H9 (cell line): Measurements from ENCODE around the gene ATL1. TPM values are rescaled to one million over a fixed set of nuclear protein-coding genes. Genes with fewer than 3 reads are reported as not detected.

Experiments used
- DNase-seq: peaks from one replicate; pipeline ENCODE4 v3.0.0-alpha.2; 2017
- H2AFZ ChIP-seq: one replicate; pipeline ENCODE4 v1.6.1; 2013; ENCODE audit warnings: mild to moderate bottlenecking, low read length, control low read depth, moderate library complexity
- H2AK5ac ChIP-seq: 2 replicates; pipeline ENCODE4 v1.6.1; 2013; ENCODE audit warnings: low read length, control low read depth, mixed read lengths; ENCODE audit not compliant: insufficient read length
- H2BK120ac ChIP-seq: one replicate; pipeline ENCODE4 v1.6.1; 2013; ENCODE audit warnings: low read depth, mild to moderate bottlenecking, low read length, control low read depth, inconsistent platforms; ENCODE audit not compliant: poor library complexity, severe bottlenecking
- H2BK12ac ChIP-seq: 2 replicates; pipeline ENCODE4 v1.6.1; 2013; ENCODE audit warnings: low read length, control low read depth, mixed read lengths, low read depth; ENCODE audit not compliant: insufficient read length
- H2BK15ac ChIP-seq: 2 replicates; pipeline ENCODE4 v1.6.1; 2013; ENCODE audit warnings: low read depth, low read length, control low read depth
- H2BK20ac ChIP-seq: one replicate; pipeline ENCODE4 v1.6.1; 2013; ENCODE audit warnings: low read depth, mild to moderate bottlenecking, low read length, control low read depth, inconsistent platforms; ENCODE audit not compliant: poor library complexity, severe bottlenecking
- H2BK5ac ChIP-seq: 2 replicates; pipeline ENCODE4 v1.6.1; 2013; ENCODE audit warnings: low read length, control low read depth, mixed read lengths; ENCODE audit not compliant: insufficient read length
- H3K14ac ChIP-seq: 2 replicates; pipeline ENCODE4 v1.6.1; 2013; ENCODE audit warnings: low read length, control low read depth; ENCODE audit not compliant: insufficient read depth
- H3K18ac ChIP-seq: 2 replicates; pipeline ENCODE4 v1.6.1; 2013; ENCODE audit warnings: low read depth, mild to moderate bottlenecking, mixed read lengths, low read length, control low read depth; ENCODE audit not compliant: insufficient read length
- H3K23ac ChIP-seq: 2 replicates; pipeline ENCODE4 v1.6.1; 2013; ENCODE audit warnings: low read length, control low read depth, mixed read lengths, low read depth; ENCODE audit not compliant: insufficient read length
- H3K23me2 ChIP-seq: 2 replicates; pipeline ENCODE4 v1.6.1; 2013; ENCODE audit warnings: low read depth, mild to moderate bottlenecking, mixed read lengths, low read length, control low read depth; ENCODE audit not compliant: insufficient read length, poor library complexity, severe bottlenecking
- H3K27ac ChIP-seq: 2 replicates; pipeline ENCODE4 v1.5.1; 2013; ENCODE audit warnings: low read length, control low read depth, mixed read lengths, low read depth; ENCODE audit not compliant: insufficient read length
- H3K27me3 ChIP-seq: 2 replicates; pipeline ENCODE4 v1.6.1; 2013; ENCODE audit warnings: low read length, control low read depth, inconsistent platforms; ENCODE audit not compliant: insufficient read depth
- H3K4ac ChIP-seq: 2 replicates; pipeline ENCODE4 v1.6.1; 2013; ENCODE audit warnings: low read depth, mild to moderate bottlenecking, control low read depth, inconsistent platforms, low read length, moderate library complexity
- H3K4me1 ChIP-seq: 2 replicates; pipeline ENCODE4 v1.6.1; 2013; ENCODE audit warnings: low read length, control low read depth, inconsistent platforms; ENCODE audit not compliant: insufficient read depth
- H3K4me2 ChIP-seq: 2 replicates; pipeline ENCODE4 v1.6.1; 2013; ENCODE audit warnings: low read length, control low read depth, mixed read lengths; ENCODE audit not compliant: insufficient read length, insufficient read depth
- H3K56ac ChIP-seq: 2 replicates; pipeline ENCODE4 v1.6.1; 2013; ENCODE audit warnings: low read depth, mild to moderate bottlenecking, mixed read lengths, low read length, control low read depth; ENCODE audit not compliant: insufficient read length
- H3K79me1 ChIP-seq: 2 replicates; pipeline ENCODE4 v1.6.1; 2013; ENCODE audit warnings: low read depth, mild to moderate bottlenecking, moderate library complexity, low read length, control low read depth, inconsistent platforms; ENCODE audit not compliant: insufficient read depth, poor library complexity, severe bottlenecking
- H3K79me2 ChIP-seq: 2 replicates; pipeline ENCODE4 v1.6.1; 2013; ENCODE audit warnings: low read length, control low read depth, inconsistent platforms; ENCODE audit not compliant: insufficient read depth
- H3K9ac ChIP-seq: 2 replicates; pipeline ENCODE4 v1.6.1; 2013; ENCODE audit warnings: low read length, control low read depth, mixed read lengths; ENCODE audit not compliant: insufficient read length; ENCODE audit errors: extremely low read depth
- H3K9me3 ChIP-seq: one replicate; pipeline ENCODE4 v1.6.1; 2013; ENCODE audit warnings: low read depth, low read length, inconsistent platforms; ENCODE audit not compliant: control insufficient read depth
- H3T11ph ChIP-seq: one replicate; pipeline ENCODE4 v1.6.1; 2013; ENCODE audit warnings: mild to moderate bottlenecking, low read length, control low read depth, inconsistent platforms
- H4K20me1 ChIP-seq: one replicate; pipeline ENCODE4 v1.6.1; 2013; ENCODE audit not compliant: control insufficient read depth, insufficient read length, insufficient read depth
- H4K5ac ChIP-seq: 2 replicates; pipeline ENCODE4 v1.6.1; 2013; ENCODE audit warnings: low read depth, mild to moderate bottlenecking, mixed read lengths, low read length, control low read depth; ENCODE audit not compliant: insufficient read length
- H4K8ac ChIP-seq: replicated peaks from 2 replicates; pipeline ENCODE4 v1.6.1; 2013; ENCODE audit warnings: low read length, control low read depth, mixed read lengths, low read depth; ENCODE audit not compliant: insufficient read length
- H4K91ac ChIP-seq: 2 replicates; pipeline ENCODE4 v1.6.1; 2013; ENCODE audit warnings: low read depth, mild to moderate bottlenecking, moderate library complexity, mixed read lengths, low read length, control low read depth; ENCODE audit not compliant: insufficient read length
- H3K27ac Mint-ChIP-seq, 3 experiments: 2 replicates in 2 of 3; 3 replicates in 1 of 3; pipeline ENCODE4 v1.8.0; 2020 to 2021; ENCODE audit warnings: mixed read lengths in 3 of 3, mild to moderate bottlenecking in 1 of 3, moderate library complexity in 1 of 3
- H3K27me3 Mint-ChIP-seq: 2 replicates; pipeline ENCODE4 v1.8.0; 2021; ENCODE audit warnings: low read depth, mild to moderate bottlenecking, moderate library complexity, mixed read lengths
- H3K36me3 Mint-ChIP-seq, 3 experiments: 2 replicates in 2 of 3; 3 replicates in 1 of 3; pipeline ENCODE4 v1.8.0; 2020 to 2021; ENCODE audit warnings: low read depth in 3 of 3, mixed read lengths in 3 of 3; ENCODE audit not compliant: insufficient read depth in 1 of 3
- H3K4me1 Mint-ChIP-seq, 2 experiments: 2 replicates each; pipeline ENCODE4 v1.8.0; 2020; ENCODE audit warnings: mixed read lengths in 2 of 2
- H3K4me3 Mint-ChIP-seq, 2 experiments: 2 replicates in 1 of 2; 3 replicates in 1 of 2; pipeline ENCODE4 v1.8.0; 2020 to 2021; ENCODE audit warnings: mild to moderate bottlenecking in 2 of 2, mixed read lengths in 2 of 2, moderate library complexity in 1 of 2
- H3K9me3 Mint-ChIP-seq, 2 experiments: 2 replicates in 1 of 2; 3 replicates in 1 of 2; pipeline ENCODE4 v1.8.0; 2020; ENCODE audit warnings: mild to moderate bottlenecking in 2 of 2, mixed read lengths in 2 of 2, moderate library complexity in 1 of 2
- CTCF ChIP-seq: fragments of 200-600 bp; sonication (generic); conservative IDR thresholded peaks from 3 replicates; pipeline ENCODE4 v1.8.0; 2021; ENCODE audit warnings: antibody characterized with exemption, mild to moderate bottlenecking
- WGBS: extraction: QIAGEN DNeasy Blood & Tissue Kit; methylation state at CpG from one replicate; pipeline ENCODE4 v1.1.7; 2013; ENCODE audit warnings: missing lambda C conversion rate, low lambda C conversion rate, mixed read lengths; ENCODE audit not compliant: insufficient read length; ENCODE audit errors: extremely low coverage; 5-methylcytosine and 5-hydroxymethylcytosine counted together
- total RNA-seq: library from RNA; stranded (reverse); gene quantifications from 2 replicates; pipeline ENCODE4 v1.2.1, GENCODE V29; 2021

The ATL1 gene
- total RNA-seq, 1 experiment from 2014 or later, result 3.0 TPM

GRCh38 chr14:50675597-50675996 is 115.7 kb downstream of the ATL1 start:
- H3K9ac ChIP-seq, result no peak overlapping the region
- H3K4me2 ChIP-seq, result no peak overlapping the region
- DNase-seq, result no peak

More at GRCh38 chr14:50675597-50675996, 115.7 kb downstream of the ATL1 start:
- no peaks in the 10 kb centered on the region for H3K27me3 Mint-ChIP-seq
- peaks cover 8% of the 10 kb centered on the region in 2 experiments for H3K4me1 Mint-ChIP-seq
- H3K4ac ChIP-seq, result no peak overlapping the region
- H4K20me1 ChIP-seq, result no peaks in the 10 kb centered on the region
- H3K23ac ChIP-seq, result no peak overlapping the region
- H3K56ac ChIP-seq, result no peak overlapping the region
- no peak overlapping the region for H2AK5ac ChIP-seq
- H2BK5ac ChIP-seq, result no peak overlapping the region
- no peak overlapping the region for H3T11ph ChIP-seq
- H2BK12ac ChIP-seq, result no peak overlapping the region
- no peaks in the 10 kb centered on the region for H3K36me3 Mint-ChIP-seq
- no peak overlapping the region for H4K91ac ChIP-seq
- H3K27ac ChIP-seq, result no peak overlapping the region
- WGBS, result no CpG with 5 or more reads among the region's 2 CpGs
- no peak overlapping the region for H3K18ac ChIP-seq
- H4K5ac ChIP-seq, result no peak overlapping the region
- TF ChIP-seq CTCF, result no peak
- H2BK15ac ChIP-seq, result no peak overlapping the region
- no peaks in the 10 kb centered on the region for H3K9me3 Mint-ChIP-seq
- no peak overlapping the region for H3K27ac Mint-ChIP-seq
- H4K8ac ChIP-seq, result no peak overlapping the region
- no peaks in the 10 kb centered on the region for H3K4me1 ChIP-seq
- H3K23me2 ChIP-seq, result no peaks in the 10 kb centered on the region
- H2BK20ac ChIP-seq, result no peak overlapping the region
- H3K4me3 Mint-ChIP-seq, result no peak overlapping the region
- H3K14ac ChIP-seq, result no peak overlapping the region
- H3K27me3 ChIP-seq, result no peaks in the 10 kb centered on the region
- no peaks in the 10 kb centered on the region for H3K9me3 ChIP-seq
- no peak overlapping the region for H2AFZ ChIP-seq
- no peaks in the 10 kb centered on the region for H3K79me1 ChIP-seq
- no peak overlapping the region for H2BK120ac ChIP-seq
- no peaks in the 10 kb centered on the region for H3K79me2 ChIP-seq
